Neutrophil (primary cell): ENCODE measurements around the gene CAPN5.

Experiments used
- H3K27ac ChIP-seq: fragments of 200-600 bp; sonication (generic); 2 replicates; pipeline ENCODE4 v1.5.1; 2016; ENCODE audit warnings: mild to moderate bottlenecking, moderate library complexity
- H3K27me3 ChIP-seq: fragments of 200-600 bp; sonication (generic); 2 replicates; pipeline ENCODE4 v1.6.0; 2016; ENCODE audit warnings: mild to moderate bottlenecking
- H3K36me3 ChIP-seq: fragments of 200-600 bp; sonication (generic); 2 replicates; pipeline ENCODE4 v1.5.1; 2017
- H3K4me1 ChIP-seq, 2 experiments: fragments of 200-600 bp in 1 of 2; sonication (generic) in 1 of 2; 1 replicate in 1 of 2; 2 replicates in 1 of 2; pipeline versions ENCODE4 v1.5.1 to v1.6.1; 2013 to 2016; ENCODE audit warnings: low read depth in 1 of 2, low read length in 1 of 2, mild to moderate bottlenecking in 1 of 2, moderate library complexity in 1 of 2; ENCODE audit not compliant: control insufficient read depth in 1 of 2, insufficient read depth in 1 of 2
- H3K4me3 ChIP-seq, 2 experiments: fragments of 200-600 bp in 1 of 2; sonication (generic) in 1 of 2; 1 replicate in 1 of 2; 2 replicates in 1 of 2; pipeline ENCODE4 v1.5.1; 2013 to 2016; ENCODE audit warnings: low read depth in 1 of 2, low read length in 1 of 2, mild to moderate bottlenecking in 1 of 2, moderate library complexity in 1 of 2
- H3K9me3 ChIP-seq: fragments of 200-600 bp; sonication (generic); 2 replicates; pipeline ENCODE4 v1.5.1; 2016
- TF ChIP-seq, protein P1 (sequence below): fragments of 200-600 bp; sonication (generic); IDR thresholded peaks from 2 replicates; pipeline ENCODE4 v1.5.1; 2016; ENCODE audit warnings: antibody characterized with exemption

Gene CAPN5

DNA sequence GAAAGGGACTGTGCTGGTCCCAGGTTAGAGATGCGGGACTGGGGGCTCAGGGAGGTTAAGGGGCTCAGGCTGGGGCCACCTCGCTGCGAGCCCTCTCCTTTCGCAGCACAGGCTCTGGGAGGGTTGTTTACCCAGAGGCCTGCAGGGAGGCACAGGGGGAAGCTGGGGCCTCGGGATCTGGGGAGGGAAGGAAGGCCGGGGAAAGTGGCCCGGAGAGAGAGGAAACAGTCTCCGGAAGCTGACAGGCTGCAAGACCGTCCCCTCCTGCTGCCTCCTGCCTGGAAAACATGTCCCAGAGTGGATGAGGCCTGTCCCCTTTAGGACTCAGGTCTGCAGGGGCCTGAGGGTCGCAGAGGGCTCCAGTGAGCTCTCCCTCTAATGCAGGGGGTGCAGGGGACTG is 106.7 kb downstream of the CAPN5 start:
- TF ChIP-seq, protein P1, sequence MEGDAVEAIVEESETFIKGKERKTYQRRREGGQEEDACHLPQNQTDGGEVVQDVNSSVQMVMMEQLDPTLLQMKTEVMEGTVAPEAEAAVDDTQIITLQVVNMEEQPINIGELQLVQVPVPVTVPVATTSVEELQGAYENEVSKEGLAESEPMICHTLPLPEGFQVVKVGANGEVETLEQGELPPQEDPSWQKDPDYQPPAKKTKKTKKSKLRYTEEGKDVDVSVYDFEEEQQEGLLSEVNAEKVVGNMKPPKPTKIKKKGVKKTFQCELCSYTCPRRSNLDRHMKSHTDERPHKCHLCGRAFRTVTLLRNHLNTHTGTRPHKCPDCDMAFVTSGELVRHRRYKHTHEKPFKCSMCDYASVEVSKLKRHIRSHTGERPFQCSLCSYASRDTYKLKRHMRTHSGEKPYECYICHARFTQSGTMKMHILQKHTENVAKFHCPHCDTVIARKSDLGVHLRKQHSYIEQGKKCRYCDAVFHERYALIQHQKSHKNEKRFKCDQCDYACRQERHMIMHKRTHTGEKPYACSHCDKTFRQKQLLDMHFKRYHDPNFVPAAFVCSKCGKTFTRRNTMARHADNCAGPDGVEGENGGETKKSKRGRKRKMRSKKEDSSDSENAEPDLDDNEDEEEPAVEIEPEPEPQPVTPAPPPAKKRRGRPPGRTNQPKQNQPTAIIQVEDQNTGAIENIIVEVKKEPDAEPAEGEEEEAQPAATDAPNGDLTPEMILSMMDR: no peak
- H3K9me3 ChIP-seq: no peaks in the 10 kb centered on the region
- H3K4me3 ChIP-seq: no peak overlapping the region
- peaks cover 16 to 21% of the 10 kb centered on the region in 2 experiments for H3K4me1 ChIP-seq
- H3K36me3 ChIP-seq: no peaks in the 10 kb centered on the region
- H3K27ac ChIP-seq: no peak overlapping the region
- no peaks in the 10 kb centered on the region for H3K27me3 ChIP-seq

DNA sequence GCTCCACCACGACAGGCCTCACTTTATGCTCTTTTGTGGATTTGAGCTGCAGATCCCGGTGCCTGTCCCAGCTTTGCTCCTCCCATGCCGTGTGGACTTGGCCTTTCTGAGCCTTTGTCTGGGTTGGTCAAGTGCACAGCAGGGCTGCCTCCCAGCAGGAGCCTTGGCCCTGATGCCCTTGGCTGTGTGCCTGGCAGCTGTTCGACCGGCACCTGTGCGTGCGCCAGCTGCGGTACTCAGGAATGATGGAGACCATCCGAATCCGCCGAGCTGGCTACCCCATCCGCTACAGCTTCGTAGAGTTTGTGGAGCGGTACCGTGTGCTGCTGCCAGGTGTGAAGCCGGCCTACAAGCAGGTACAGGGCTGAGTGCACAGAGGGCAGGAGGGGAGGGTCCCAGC is 107.8 kb downstream of the CAPN5 start:
- Histone ChIP-seq H3K4me3 (no peak overlapping the region), H3K27ac (no peak overlapping the region), H3K27me3 (no peaks in the 10 kb centered on the region), H3K36me3 (no peaks in the 10 kb centered on the region), H3K4me1 (peaks cover 16 to 21% of the 10 kb centered on the region in 2 experiments), H3K9me3 (no peaks in the 10 kb centered on the region)
- TF ChIP-seq, protein P1: no peak

- no peaks in the 10 kb centered on the region for H3K27me3 ChIP-seq
- TF ChIP-seq, protein P1: no peak
- no peaks in the 10 kb centered on the region for H3K9me3 ChIP-seq
- peak overlapping the region in 1 of 2 experiments; percentile 32 for H3K4me3 ChIP-seq
- peaks cover 16 to 21% of the 10 kb centered on the region in 2 experiments for H3K4me1 ChIP-seq
- H3K36me3 ChIP-seq: no peaks in the 10 kb centered on the region
- H3K27ac ChIP-seq: peak overlapping the region; percentile 29
These were observed 108.5 kb downstream of the CAPN5 start for GRCh38 chr11:77175021-77175842.
